Activated T-cell treated with anti-CD3 and anti-CD28 coated beads, Interleukin-2, amount 50 U/mL, for 1 hour (primary cell): ENCODE data around the gene MEIS1.

Source experiments
- DNase-seq: peaks from one replicate; pipeline ENCODE4 v3.0.0-alpha.2; 2020

The MEIS1 gene

GRCh38 chr2:66571918-66572317, 137.0 kb downstream of the MEIS1 start:
- no peak for DNase-seq

- DNase-seq, result no peak
Measured at GRCh38 chr2:66572391-66572790, 137.5 kb downstream of the MEIS1 start.

- DNase-seq, result no peak
Measured at GRCh38 chr2:66573416-66573815, 138.5 kb downstream of the MEIS1 start.

GRCh38 chr2:66573821-66574233, 138.9 kb downstream of the MEIS1 start:
- no peak for DNase-seq

GRCh38 chr2:66574701-66575624, 140.0 kb downstream of the MEIS1 start:
- no peak for DNase-seq

- DNase-seq, result no peak
Measured at GRCh38 chr2:66575625-66576310, 140.8 kb downstream of the MEIS1 start.

- DNase-seq, result no peak
Measured at GRCh38 chr2:66576311-66576560, 141.3 kb downstream of the MEIS1 start.

GRCh38 chr2:66576561-66577320, 141.8 kb downstream of the MEIS1 start:
- DNase-seq, result no peak

- DNase-seq, result no peak
Measured at GRCh38 chr2:66577321-66578053, 142.6 kb downstream of the MEIS1 start.

GRCh38 chr2:66578054-66578686, 143.2 kb downstream of the MEIS1 start:
- no peak for DNase-seq

GRCh38 chr2:66578687-66579106, 143.8 kb downstream of the MEIS1 start:
- DNase-seq, result no peak

- DNase-seq, result no peak
Measured at GRCh38 chr2:66579186-66580126, 144.5 kb downstream of the MEIS1 start.

- no peak for DNase-seq
Measured at GRCh38 chr2:66580166-66581049, 145.5 kb downstream of the MEIS1 start.

GRCh38 chr2:66581339-66582103, 146.6 kb downstream of the MEIS1 start:
- DNase-seq, result no peak

- DNase-seq, result no peak
Measured at GRCh38 chr2:66582104-66582986, 147.4 kb downstream of the MEIS1 start.

- DNase-seq, result no peak
Measured at GRCh38 chr2:66582987-66583880, 148.3 kb downstream of the MEIS1 start.

- DNase-seq, result no peak
Measured at GRCh38 chr2:66583881-66584280, 149.0 kb downstream of the MEIS1 start.
